Lower lobe of right lung (tissue), 2 donors: Measurements from ENCODE around the gene HYDIN. TPM values are rescaled to one million over a fixed set of nuclear protein-coding genes. Genes with fewer than 3 reads are reported as not detected.

Source experiments
- ATAC-seq, 2 donors: fragments of 200-7000 bp; cut with Tn5 transposase; one replicate each; pipeline ENCODE4 v1.9.1; 2020 to 2022; ENCODE audit warnings: mild to moderate bottlenecking in 2 of 2, moderate library complexity in 2 of 2
- DNase-seq: peaks from one replicate; pipeline ENCODE4 v3.0.0-alpha.2; 2020
- H3K27ac ChIP-seq: fragments of 200-600 bp; one replicate; pipeline ENCODE4 v1.8.0; 2022
- H3K27me3 ChIP-seq: fragments of 200-600 bp; one replicate; pipeline ENCODE4 v1.8.0; 2022; ENCODE audit warnings: low read depth
- H3K36me3 ChIP-seq: fragments of 200-600 bp; one replicate; pipeline ENCODE4 v1.8.0; 2022; ENCODE audit warnings: mild to moderate bottlenecking
- H3K4me1 ChIP-seq: fragments of 200-600 bp; one replicate; pipeline ENCODE4 v1.8.0; 2022
- H3K4me3 ChIP-seq: fragments of 200-600 bp; one replicate; pipeline ENCODE4 v1.8.0; 2022; ENCODE audit warnings: mild to moderate bottlenecking
- H3K9me3 ChIP-seq: fragments of 200-600 bp; one replicate; pipeline ENCODE4 v1.8.0; 2022
- CTCF ChIP-seq: fragments of 200-600 bp; IDR thresholded peaks from one replicate; pipeline ENCODE4 v1.8.0; 2022; ENCODE audit warnings: antibody characterized with exemption, mild to moderate bottlenecking
- intact Hi-C: fragments of 100-400 bp; cut with DNase I; formaldehyde crosslinking; loops from one replicate; pipeline ENCODE4 v1.11.0; 2022
- total RNA-seq: library from RNA; stranded (reverse); fragmentation: NEBNext Ultra II Directional; extraction: Animal tissue kit (Norgen Biotek cat#: 25700); gene quantifications from one replicate; pipeline ENCODE4 v1.2.1, GENCODE V29; 2021
- donor health status: DM: no; HTN: yes; CAD: no; lungs with severe emphysema.

Gene HYDIN
- total RNA-seq, 1 donor from 2014 or later = 19.5 TPM

DNA sequence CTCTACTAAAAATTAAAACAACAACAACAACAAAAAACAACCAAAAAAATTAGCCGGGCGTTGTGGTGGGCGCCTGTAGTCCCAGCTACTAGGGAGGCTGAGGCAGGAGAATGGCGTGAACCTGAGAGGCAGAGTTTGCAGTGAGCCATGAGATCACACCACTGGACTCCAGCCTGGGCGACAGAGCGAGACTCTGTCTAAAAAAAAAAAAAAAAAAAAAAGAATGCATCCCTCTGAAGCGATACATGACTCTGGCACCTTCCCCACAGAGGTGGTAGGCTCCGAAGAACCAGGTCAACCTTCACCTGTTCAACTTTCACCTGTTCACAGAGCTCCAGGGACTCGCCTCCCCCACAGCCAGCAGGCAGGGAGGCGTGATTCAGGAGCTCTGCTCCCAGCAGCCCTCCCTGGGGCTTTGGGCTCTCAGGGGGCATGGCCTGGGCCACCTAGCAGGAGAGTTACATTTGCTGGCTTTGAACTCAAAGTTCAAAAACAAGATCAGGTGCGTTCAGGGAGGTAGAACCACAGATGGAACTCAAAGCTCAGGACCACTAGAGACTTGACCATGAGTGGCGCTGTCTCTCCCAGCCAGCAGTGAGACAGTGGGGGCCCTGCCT is 435.1 kb downstream of the HYDIN start:
- H3K27ac ChIP-seq = no peak overlapping the region
- H3K9me3 ChIP-seq = no peaks in the 10 kb centered on the region
- DNase-seq = no peak
- no peak for ATAC-seq
- H3K4me1 ChIP-seq = peaks cover 17% of the 10 kb centered on the region
- H3K36me3 ChIP-seq = peaks cover 10% of the 10 kb centered on the region
- no peaks in the 10 kb centered on the region for H3K27me3 ChIP-seq
- intact Hi-C loops = no loop called here
- TF ChIP-seq CTCF = no peak
- no peak overlapping the region for H3K4me3 ChIP-seq

GRCh38 chr16:70793851-70794502 is 436.5 kb downstream of the HYDIN start:
- no peaks in the 10 kb centered on the region for H3K27me3 ChIP-seq
- no peak overlapping the region for H3K27ac ChIP-seq
- no peaks in the 10 kb centered on the region for H3K9me3 ChIP-seq
- H3K36me3 ChIP-seq = peaks cover 10% of the 10 kb centered on the region
- TF ChIP-seq CTCF = no peak
- ATAC-seq (no peak), DNase-seq (no peak)
- H3K4me3 ChIP-seq = no peak overlapping the region
- intact Hi-C loops = no loop called here
- H3K4me1 ChIP-seq = peaks cover 11% of the 10 kb centered on the region

DNA sequence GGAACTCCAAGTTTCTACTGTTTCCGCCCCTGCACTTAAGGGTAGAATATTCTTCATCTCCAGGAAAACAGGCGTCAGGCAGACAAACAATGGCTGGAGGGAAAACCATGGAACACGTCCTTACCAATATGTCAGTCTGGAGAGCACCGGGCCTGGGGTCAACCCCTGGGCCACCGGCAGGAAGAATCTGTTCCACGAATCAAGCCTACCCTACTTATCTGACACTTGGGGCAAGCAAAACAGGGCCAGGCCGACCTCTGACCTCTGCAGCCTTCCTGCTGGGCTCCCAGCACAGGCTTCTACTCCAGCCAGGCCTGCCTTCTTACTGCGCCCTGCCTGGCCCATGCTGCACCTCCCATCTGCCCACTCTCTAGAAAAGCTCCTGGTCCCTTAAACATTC is 439.7 kb downstream of the HYDIN start:
- intact Hi-C loops = no loop called here
- DNase-seq (no peak), ATAC-seq (no peak)
- Histone ChIP-seq H3K4me3 (no peak overlapping the region), H3K27ac (no peak overlapping the region), H3K4me1 (peaks cover 10% of the 10 kb centered on the region), H3K9me3 (no peaks in the 10 kb centered on the region), H3K27me3 (no peaks in the 10 kb centered on the region), H3K36me3 (peaks cover 11% of the 10 kb centered on the region)
- TF ChIP-seq CTCF = no peak

GRCh38 chr16:70789595-70790447 is 440.7 kb downstream of the HYDIN start:
- no peaks in the 10 kb centered on the region for H3K9me3 ChIP-seq
- peak; percentile 6 to 18 for ATAC-seq
- H3K27me3 ChIP-seq = no peaks in the 10 kb centered on the region
- no peak overlapping the region for H3K4me3 ChIP-seq
- intact Hi-C loops = no loop called here
- H3K4me1 ChIP-seq = peaks cover 10% of the 10 kb centered on the region
- no peak for TF ChIP-seq CTCF
- peaks cover 21% of the 10 kb centered on the region for H3K36me3 ChIP-seq
- no peak overlapping the region for H3K27ac ChIP-seq
- DNase-seq = no peak

DNA sequence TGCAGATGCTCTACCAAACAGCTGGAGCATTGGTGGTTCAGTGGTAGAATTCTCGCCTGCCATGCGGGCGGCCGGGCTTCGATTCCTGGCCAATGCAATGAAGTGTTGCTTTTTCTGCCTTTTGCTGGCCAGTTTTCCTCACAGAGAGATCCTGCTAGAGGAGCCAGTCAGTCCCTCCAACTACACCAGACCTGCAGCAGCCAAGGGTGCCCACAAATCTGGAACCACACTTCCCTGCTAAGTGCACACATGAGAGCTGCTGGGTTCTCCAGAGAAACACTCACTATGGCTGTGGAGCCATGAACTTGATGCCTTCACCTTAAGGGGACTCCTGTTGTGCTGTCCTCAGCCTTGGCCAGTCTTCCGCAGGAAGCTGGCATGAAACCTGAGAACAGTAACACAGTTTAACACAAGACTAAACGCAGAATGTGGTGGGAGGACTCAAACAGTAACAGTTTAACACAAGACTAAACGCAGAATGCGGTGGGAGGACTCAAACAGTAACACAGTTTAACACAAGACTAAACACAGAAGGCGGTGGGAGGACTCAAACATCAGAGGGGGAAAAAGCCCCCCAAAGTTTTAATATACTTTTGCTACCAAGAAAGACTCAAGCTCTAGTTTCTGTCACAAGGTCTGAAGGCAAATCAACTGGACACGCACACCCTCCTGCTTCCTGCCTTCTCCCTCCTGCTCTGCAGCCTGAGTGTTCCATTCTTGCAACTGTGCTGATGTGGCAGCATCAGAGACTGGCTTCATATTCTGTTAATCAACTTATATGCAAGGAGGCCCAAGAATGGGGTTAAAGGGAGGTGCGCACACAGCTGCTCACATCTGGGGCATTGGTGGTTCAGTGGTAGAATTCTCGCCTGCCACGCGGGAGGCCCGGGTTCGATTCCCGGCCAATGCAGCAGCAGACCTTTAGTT is 441.6 kb downstream of the HYDIN start:
- DNase-seq = no peak
- H3K4me1 ChIP-seq = peaks cover 10% of the 10 kb centered on the region
- H3K9me3 ChIP-seq = no peaks in the 10 kb centered on the region
- no peak for TF ChIP-seq CTCF
- no peak overlapping the region for H3K4me3 ChIP-seq
- intact Hi-C loops = no loop called here
- no peak overlapping the region for H3K27ac ChIP-seq
- H3K36me3 ChIP-seq = peaks cover 30% of the 10 kb centered on the region
- no peaks in the 10 kb centered on the region for H3K27me3 ChIP-seq
- ATAC-seq = peak in 1 of 2 donors; percentile 7
